KOPT-K1 (cell line): Measurements from ENCODE around the gene WTIP.
"Not testable (repeated sequence)": the region's sequence is repeated elsewhere in the genome, so short reads cannot be mapped to it uniquely, and the experiment has no call there.

Source experiments
- H3K27ac ChIP-seq: fragments of 200-600 bp; sonication (generic); 2 replicates; pipeline ENCODE4 v1.5.1; 2016; ENCODE audit warnings: antibody characterized with exemption, mild to moderate bottlenecking, low read depth, low read length; ENCODE audit not compliant: poor library complexity, severe bottlenecking
- H3K36me3 ChIP-seq: fragments of 200-600 bp; sonication (generic); 2 replicates; pipeline ENCODE4 v1.5.1; 2017; ENCODE audit warnings: antibody characterized with exemption, mild to moderate bottlenecking, low read length, moderate library complexity; ENCODE audit not compliant: insufficient read depth
- H3K9me3 ChIP-seq: fragments of 200-600 bp; sonication (generic); 2 replicates; pipeline ENCODE4 v1.5.1; 2017; ENCODE audit warnings: antibody characterized with exemption, low read length, mild to moderate bottlenecking; ENCODE audit not compliant: insufficient read depth, poor library complexity, severe bottlenecking

The WTIP gene

DNA sequence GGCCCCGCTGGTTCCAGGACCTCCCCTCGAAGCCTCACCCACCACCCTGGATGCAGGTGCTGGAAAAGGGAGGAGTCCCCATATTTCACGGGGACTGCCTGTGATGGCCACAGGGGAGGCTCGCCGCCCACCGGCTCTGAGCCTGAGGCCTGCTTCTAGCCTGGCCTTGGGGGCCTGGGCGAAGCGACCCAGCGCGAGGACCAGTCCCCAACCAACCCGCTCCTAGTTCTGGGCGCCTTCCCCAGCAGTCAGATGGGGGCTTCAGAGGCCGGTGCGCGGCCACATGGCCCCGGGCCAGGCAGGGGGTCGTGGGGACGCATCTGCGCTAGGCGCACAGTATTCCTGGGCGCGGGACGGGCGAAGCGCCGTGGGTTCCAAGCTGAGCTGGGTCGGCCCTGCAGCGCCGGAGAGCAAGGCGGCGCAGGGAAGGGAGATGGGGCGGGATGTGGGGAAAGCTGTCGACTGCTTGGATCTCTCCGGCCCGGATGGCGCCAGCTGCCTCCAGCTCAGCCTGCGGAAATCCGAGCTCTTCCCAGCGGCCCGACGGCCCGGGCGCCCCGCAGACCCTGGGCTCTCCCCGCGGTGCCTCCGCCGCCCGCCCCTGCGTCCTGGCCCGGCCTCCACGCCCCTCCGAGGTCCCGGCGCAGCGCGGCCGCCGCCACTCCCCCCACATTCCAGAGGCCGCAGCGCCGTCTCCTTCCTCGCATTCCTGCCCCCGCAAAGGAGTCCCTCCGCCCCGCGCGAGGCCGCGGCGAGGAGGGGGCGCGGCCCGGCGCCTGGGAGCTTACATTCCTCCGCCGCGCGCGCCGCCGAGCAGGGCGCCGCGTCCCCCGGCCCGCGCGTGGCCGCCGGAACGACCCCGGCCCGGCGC lies at the start of gene WTIP:
Gene WTIP, plus strand, starts transcription at position 788 of the 871 bp plus-strand sequence. CDS start 217 bp downstream, outside the sequence.
- no peak within 1 kb of the TSS for H3K27ac ChIP-seq
- no peaks in the 10 kb centered on the region for H3K9me3 ChIP-seq
- H3K36me3 ChIP-seq: no peaks in the 10 kb centered on the region

DNA sequence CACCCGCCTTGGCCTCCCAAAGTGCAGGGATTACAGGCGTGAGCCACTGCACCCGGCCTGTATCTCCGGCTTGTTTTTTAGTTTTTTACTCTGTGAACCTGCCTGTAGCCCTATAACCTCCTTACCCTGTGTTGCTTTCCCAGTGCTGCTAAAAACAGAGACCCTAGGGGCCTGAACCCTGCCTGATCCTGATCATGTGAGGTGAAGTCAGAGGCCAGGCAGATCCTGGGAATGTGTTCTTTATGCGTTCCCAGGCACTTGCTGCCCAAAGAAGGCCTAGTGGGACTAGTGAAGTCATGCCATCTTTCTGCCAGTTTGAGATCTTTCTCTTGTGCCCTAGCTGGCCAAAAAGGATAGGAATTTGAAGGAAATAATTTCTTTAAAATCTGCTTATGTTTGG lies 48.8 kb upstream of the WTIP start:
- Histone ChIP-seq H3K9me3 (no peaks in the 10 kb centered on the region), H3K27ac (no peak overlapping the region), H3K36me3 (peaks cover 70% of the 10 kb centered on the region)

DNA sequence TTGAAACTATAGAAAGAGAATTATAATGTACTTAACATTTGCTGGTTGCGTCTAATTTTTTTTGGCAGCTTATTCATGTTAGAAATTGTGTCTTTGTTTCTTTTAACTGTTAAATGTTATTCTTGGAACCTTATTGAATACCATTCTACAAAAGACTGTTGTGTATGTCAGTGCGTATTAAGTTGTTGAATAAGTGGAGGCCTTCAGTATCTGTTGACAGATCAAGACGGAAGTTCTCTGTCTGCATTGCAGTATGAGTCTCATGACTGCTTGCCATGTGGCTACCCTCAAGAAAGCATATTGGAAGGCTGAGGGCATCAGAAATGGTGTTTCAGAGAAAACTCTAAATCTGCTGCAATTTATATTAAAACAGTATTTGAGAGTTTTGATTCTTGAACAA lies 44.8 kb upstream of the WTIP start:
- H3K36me3 ChIP-seq: peaks cover 100% of the 10 kb centered on the region
- no peak overlapping the region for H3K27ac ChIP-seq
- no peaks in the 10 kb centered on the region for H3K9me3 ChIP-seq

DNA sequence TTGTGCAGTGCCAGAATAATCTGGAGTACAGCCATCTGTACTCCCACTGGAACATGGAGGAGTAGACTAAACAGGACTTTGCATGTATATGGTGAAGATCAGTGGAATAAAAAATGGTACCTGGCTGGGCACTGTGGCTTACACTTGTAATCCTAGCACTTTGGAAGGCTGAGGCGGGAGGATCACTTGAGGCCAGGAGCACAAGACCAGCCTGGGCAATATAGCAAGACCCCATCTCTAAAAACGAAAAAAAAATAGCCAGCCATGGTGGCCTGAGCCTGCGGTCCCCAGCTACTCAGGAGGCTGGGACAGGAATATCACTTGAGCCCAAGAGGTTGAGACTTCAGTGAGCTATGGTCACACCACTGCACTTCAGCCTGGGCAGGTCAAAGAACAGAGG lies 33.4 kb upstream of the WTIP start:
- Histone ChIP-seq H3K27ac (no peak overlapping the region), H3K36me3 (peaks cover 100% of the 10 kb centered on the region), H3K9me3 (no peaks in the 10 kb centered on the region)

DNA sequence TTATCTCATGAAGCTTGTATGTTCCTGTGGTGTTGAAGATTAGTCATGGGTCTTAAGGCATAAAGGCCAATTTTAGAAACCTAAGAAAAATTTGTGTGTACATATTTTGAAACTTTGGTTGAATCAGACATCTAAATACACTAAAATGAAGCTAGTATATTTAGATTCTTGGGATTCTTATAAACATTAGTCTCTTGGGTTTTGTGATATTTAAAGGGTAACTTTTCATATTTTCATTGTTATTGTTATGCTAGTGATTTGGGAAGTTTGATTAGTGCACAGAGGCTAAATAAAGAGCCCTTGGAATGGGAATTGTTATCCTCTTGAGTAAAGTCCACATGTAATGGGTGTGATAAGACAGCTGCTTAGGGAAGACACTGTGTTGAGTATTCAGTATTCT lies 28.8 kb upstream of the WTIP start:
- Histone ChIP-seq H3K36me3 (peaks cover 97% of the 10 kb centered on the region), H3K27ac (no peak overlapping the region), H3K9me3 (no peaks in the 10 kb centered on the region)

DNA sequence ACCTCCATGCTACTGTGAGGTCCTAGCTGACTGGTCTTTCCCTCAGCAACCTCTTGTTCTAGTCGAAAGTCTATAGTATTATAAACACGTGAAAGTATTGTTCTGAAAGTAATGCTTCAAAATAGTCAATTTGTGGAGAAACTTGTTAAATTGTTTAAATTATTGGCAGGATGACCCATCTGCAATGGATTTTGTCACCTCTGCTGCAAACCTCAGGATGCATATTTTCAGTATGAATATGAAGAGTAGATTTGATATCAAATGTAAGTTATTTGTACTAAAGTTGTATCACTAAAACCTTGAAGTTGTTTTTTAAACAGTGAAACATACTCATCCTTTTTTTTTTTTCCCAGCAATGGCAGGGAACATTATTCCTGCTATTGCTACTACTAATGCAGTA lies 27.5 kb upstream of the WTIP start:
- Histone ChIP-seq H3K9me3 (no peaks in the 10 kb centered on the region), H3K27ac (no peak overlapping the region), H3K36me3 (peaks cover 96% of the 10 kb centered on the region)

DNA sequence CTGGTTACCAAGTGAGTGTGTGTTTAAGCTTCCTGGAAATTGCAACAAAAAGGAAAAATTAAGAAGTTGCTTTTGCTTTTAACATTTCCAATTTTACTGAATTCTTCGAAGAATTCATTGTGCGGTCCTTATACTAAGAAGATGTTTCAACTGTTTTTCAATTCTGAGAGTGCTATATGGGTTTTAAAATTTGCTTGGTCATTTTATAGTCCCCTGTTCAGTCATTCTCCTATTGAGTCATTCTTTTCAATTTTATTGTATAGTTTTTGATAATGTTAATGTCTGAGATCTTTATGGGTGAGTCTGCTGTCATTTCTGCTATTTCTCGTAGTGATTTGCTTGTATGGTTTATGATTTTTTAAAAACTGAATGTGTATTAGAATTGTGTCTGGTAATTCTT lies 26.9 kb upstream of the WTIP start:
- no peak overlapping the region for H3K27ac ChIP-seq
- no peaks in the 10 kb centered on the region for H3K9me3 ChIP-seq
- peaks cover 96% of the 10 kb centered on the region for H3K36me3 ChIP-seq

DNA sequence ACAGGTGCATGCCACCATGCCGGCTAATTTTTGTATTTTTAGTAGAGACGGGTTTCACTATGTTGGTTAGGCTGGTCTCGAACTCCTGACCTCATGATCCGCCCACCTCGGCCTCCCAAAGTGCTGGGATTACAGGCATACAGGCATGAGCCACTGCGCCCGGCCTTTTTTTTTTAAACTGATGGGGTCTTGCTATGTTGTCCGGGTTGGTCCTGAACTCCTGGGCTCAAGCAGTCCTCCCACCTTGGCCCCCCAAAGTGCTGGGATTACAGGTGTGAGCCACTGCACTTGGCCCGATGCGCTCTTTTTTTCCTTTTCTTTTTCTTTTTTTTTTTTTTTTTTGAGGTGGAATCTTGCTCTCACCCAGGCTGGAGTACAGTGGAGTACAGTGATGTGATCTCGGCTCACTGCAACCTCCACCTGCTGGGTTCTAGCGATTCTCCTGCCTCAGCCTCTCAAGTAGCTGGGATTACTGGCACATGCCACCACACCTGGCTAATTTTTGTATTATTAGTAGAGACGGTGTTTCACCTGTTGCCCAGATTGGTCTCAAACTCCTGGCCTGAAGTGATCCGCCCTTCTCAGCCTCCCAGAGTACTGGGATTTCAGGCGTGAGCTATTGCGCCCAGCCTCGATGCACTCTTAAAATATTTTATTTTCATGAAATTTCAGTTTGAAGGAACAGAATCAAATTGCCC lies 25.6 kb upstream of the WTIP start:
- not testable (repeated sequence) for H3K9me3 ChIP-seq, H3K27ac ChIP-seq
- peaks cover 96% of the 10 kb centered on the region for H3K36me3 ChIP-seq

DNA sequence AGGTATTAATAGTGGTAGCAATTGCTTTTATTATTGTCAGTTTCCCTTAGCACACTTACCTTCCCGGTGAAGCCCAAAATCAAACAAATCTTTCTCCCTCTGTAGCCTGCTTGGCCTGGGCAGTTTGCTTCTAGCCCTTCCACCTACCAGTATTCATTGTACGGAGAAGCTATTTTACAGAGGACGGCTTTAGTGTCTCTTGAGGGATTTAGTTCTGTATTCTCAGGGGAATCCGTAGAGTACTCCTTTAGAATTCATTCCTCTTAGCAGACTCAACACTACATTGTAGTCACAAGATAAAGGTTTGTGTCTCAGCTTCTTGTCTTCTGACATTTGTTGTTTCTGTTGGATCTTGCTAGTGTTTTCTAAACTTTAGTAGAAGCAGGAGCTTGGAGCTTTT lies 24.1 kb upstream of the WTIP start:
- Histone ChIP-seq H3K27ac (no peak overlapping the region), H3K36me3 (peaks cover 96% of the 10 kb centered on the region), H3K9me3 (no peaks in the 10 kb centered on the region)

DNA sequence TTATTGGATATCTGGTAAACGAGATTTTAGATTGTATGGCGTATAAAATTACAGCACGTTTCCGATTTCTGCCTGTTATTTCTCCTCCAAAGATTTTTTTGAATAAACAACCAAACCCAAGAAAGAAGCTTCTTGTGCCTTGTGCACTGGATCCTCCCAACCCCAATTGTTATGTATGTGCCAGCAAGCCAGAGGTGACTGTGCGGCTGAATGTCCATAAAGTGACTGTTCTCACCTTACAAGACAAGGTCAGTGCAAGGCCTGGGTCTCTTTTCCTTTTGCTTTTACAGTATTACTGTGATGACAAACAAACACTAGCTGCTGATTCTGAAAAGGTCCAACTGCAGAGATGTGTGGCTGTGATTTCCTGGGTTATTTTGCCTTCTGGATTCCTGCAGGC lies 22.9 kb upstream of the WTIP start:
- peaks cover 96% of the 10 kb centered on the region for H3K36me3 ChIP-seq
- no peak overlapping the region for H3K27ac ChIP-seq
- no peaks in the 10 kb centered on the region for H3K9me3 ChIP-seq

DNA sequence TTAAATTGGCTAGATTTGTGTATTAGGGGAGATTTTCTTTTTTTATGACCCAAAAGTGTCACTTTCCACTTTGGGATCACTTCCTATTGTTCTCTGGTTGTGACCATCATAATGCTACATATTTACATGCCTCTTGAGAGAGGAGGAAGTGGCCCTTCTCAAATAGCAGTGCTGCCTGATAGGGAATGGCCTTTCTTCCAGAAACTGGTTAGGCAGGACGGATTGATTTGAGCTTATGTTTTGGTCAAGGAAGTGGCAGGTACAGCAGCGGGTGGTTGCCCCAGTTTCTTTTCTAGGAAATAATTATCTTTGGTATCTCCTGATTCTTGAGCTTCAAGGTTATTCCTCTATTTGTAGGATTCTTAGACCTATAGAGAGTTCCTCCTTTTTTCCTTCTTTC lies 21.9 kb upstream of the WTIP start:
- no peaks in the 10 kb centered on the region for H3K9me3 ChIP-seq
- H3K27ac ChIP-seq: no peak overlapping the region
- peaks cover 96% of the 10 kb centered on the region for H3K36me3 ChIP-seq

DNA sequence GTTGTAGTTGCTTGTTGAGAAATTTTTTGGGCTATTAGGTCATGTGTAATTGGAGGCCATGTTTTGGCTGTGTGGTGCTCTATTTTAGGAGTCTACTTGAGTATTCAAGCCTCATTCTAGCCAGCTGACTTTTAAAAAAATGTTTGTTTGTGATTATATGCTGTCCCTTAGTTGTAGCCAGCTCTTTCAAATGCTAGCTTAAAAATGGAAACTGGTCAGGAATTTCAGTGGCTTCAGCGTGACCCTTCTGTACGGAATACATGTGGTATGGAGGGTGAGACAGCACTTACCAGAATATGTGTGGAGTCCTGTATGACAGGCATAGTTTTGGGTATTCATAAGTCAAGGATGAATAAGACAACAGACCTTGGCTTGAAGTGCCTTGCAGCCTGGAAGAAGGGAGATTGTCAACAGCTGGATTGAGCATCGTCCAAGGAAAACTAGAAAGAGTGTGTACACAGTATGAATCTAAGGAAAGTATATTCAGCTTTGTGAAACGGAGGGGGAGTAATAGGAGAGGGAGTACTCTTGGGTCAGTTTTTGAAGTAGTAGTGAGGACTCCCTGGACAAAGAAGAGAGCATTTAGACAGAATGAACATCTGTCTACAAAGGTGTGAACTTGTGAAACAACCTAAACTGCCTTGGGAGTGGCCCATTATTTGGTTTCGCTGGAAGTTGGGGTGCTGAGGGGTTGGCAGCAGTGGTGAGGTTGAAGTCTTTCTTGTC lies 20.0 kb upstream of the WTIP start:
- Histone ChIP-seq H3K36me3 (peaks cover 97% of the 10 kb centered on the region), H3K27ac (no peak overlapping the region)

DNA sequence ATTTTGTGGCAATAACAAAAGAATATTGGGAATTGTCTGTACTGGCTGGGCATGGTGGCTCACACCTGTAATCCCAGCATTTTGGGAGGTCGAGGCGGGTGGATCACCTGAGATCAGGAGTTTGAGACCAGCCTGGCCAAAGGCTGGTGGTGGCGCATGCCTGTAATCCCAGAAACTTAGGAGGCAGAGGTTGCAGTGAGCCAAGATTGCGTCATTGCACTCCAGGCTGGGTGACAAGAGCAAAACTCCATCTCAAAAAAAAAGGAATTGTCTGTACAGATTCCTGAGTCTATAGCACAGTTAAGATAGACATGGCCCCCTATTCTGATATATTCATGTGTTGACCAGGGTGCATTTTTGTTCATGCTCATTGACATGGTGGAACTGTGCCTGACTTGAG lies 16.8 kb upstream of the WTIP start:
- not testable (repeated sequence) for H3K27ac ChIP-seq
- H3K36me3 ChIP-seq: peaks cover 100% of the 10 kb centered on the region

More for the DNA sequence above, 20.0 kb upstream of the WTIP start:
- H3K9me3 ChIP-seq: no peaks in the 10 kb centered on the region

DNA sequence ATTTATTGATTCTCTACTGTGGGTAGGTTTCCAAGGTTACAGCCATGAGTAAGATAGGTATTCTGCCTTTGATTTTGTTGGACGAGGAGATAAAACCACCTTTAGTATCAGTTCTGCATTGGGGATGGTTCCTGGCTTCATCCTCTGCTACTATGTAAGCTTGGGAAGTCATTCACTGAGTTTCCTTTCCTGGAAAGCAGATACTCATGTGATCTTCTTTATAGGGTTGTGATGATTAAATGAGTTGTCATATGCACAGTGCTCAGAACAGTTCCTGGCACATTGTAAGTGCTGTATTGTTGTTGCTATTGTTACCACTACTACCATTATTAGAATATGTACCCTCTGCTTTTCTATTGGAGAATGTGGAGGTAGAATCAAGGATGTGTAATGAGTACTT lies 13.1 kb upstream of the WTIP start:
- H3K9me3 ChIP-seq: no peaks in the 10 kb centered on the region
- peaks cover 100% of the 10 kb centered on the region for H3K36me3 ChIP-seq
- no peak overlapping the region for H3K27ac ChIP-seq

More for the DNA sequence above, 16.8 kb upstream of the WTIP start:
- not testable (repeated sequence) for H3K9me3 ChIP-seq

DNA sequence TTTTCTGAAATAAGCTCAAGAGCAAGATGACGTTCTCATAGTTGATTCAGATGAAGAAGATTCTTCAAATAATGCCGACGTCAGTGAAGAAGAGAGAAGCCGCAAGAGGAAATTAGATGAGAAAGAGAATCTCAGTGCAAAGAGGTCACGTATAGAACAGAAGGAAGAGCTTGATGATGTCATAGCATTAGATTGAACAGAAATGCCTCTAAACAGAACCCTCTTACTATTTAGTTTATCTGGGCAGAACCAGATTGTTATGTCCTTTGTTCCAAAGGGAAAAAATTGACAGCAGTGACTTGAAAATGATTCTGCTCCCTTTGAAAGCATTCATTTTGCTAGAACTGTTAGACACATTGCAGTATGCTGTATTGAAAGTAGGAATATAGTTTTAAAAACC lies 12.5 kb upstream of the WTIP start:
- H3K9me3 ChIP-seq, H3K27ac ChIP-seq: not testable (repeated sequence)
- peaks cover 100% of the 10 kb centered on the region for H3K36me3 ChIP-seq
